SIG-M5 treated with dmso at 0.1 percent for 504 hours (cell line): ENCODE measurements around the gene NLGN1.
"Not testable (repeated sequence)": the region's sequence is repeated elsewhere in the genome, so short reads cannot be mapped to it uniquely, and the experiment has no call there.

Source experiments
- DNase-seq: peaks from one replicate; lab custom pipeline; 2025; ENCODE audit not compliant: unreplicated experiment; lab: John Stamatoyannopoulos, UW

NLGN1 gene

DNA sequence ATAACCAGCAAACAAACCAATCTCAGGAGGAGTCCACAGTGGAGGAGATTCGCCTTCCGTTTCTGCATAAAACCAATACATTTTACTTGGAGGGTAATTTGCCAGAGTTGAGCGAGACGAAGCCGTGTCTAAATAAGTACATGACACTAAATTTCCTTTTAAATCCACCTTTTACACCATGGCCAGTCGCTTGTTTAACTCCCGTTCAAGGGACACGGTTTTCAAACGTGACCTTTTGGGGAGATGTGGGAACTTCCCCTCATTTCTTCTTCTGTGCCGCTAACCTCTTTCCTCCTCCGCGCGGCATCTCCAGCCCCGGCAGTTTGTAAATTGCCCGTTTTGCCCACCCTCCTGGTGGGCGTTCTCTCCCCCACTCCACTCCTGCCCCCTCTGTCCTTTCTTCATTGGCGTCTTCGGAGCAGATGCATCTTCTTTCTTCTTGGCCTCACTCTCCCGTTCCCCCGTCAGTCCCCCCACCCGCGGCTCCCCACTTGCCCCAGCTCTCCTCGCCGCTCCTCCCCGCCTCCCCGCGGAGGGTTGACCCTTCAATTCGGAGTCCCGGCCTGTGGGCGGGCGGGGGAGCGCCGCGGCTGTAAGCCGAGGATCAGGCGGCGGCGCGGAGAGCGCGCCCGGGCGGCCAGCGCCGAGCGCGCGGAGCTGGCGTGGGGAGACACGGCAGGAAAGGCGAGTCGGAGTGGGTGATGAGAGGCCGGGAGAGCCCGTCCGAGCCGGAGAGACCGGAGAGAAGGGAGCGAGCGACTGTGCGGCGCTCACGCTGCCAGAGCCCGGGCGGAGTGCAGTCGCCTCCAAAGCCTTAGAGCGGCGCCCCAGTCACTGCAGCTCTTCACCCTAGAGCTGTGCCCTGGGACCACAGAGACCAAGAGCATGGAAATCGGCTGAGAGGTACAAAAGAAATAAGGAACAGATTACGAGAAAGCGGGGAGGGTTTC, at the start of gene NLGN1:
NLGN1 (plus strand) TSS at position 584 of the 950 bp plus-strand sequence.
- no peak for DNase-seq

DNA sequence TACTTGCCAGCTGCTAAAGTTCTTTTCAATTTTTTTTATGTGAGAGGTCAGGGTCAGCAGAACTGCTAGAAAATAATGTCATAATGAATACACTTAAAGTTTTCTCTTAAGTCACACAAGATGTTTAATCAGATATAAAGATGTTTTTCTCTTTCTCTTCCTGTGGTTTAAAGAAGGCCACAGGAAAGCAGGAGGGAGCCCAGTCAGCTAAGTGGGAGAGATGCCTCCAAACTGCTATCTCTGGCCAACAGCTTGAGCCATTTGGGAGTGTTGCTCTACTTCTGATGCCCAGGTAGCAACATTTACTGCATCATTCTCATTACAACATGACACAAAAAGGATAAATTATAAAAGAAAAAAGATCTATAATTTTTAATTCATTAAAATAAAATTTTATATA, 45.7 kb upstream of the NLGN1 start:
- DNase-seq: no peak

DNA sequence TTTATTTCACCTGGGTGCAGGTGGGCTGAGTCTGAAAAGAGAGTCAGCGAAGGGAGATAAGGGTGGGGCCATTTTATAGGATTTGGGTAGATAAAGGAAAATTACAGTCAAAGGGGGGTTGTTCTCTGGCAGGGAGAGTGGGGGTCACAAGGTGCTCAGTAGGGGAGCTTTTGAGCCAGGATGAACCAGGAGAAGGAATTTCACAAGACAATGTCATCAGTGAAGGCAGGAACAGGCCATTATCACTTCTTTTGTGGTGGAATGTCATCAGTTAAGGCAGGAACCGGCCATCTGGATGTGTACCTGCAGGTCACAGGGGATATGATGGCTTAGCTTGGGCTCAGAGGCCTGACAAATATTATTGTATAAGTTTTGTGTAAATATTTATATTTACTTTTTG, 44.4 kb upstream of the NLGN1 start:
- not testable (repeated sequence) for DNase-seq

DNA sequence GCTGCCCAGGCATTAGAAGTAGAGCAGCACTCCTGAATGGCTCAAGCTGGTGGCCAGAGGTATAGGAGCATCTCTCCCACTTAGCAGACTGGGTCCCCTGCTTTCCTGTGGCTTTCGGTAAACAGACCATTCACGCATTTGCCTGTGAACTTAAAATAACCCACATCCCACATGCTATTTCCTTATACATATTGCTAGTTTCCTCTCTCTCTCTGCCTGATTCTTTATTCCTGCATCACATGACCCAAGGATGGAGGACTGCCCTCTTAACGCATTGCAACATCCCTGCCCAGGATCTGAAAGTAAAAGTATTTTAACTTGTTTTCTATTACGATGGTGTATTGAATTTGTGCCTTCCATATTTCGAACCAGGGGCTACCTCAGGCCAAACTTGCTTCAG, 43.4 kb upstream of the NLGN1 start:
- no peak for DNase-seq

DNA sequence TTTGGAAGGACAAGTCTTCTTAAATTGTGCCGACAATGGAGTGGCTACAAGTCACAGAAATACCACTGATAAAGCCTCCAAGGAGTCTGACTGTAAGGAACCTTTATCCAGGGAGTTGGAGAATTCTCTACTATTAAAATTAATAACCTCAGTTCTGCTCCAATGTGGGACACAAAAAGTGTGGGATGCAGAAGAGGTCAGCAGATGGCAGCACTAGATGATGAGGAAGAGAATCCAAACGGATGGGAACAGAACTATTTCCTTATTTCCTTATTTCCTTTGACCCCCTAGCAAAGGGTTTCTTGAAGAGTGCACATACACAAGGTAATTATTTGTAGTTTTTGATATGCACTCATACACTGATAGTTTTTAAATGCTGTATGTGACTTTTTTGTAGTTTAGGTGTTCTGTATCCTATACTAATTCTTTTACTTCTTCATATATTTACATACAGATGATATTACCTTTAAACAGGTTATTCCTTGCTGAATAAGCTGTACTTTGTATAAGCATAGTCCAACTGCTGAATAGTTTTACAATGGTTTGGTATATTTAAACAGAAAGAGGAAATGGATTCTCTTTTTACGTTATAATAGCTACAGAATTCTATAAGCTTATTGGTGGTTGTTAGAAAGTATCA, 25.6 kb upstream of the NLGN1 start:
- peak; percentile 28 for DNase-seq

DNA sequence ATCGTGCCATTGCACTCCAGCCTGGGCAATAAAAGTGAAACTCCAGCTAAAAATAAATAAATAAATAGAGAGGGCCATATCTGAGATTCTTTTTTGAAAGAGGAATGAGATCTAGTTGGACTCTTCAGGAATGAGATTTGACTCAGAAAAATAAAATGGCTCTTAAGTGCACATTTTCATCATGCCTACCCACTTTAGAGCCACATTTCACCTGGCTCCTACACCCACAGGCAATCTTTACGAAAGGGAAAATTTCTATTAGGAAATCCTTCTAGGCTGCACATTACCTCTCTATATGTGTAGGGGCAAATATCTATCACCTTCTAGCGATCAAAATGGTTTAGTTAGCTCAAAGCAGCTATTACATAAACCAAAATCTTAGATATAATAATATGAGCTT, 16.9 kb upstream of the NLGN1 start:
- no peak for DNase-seq

DNA sequence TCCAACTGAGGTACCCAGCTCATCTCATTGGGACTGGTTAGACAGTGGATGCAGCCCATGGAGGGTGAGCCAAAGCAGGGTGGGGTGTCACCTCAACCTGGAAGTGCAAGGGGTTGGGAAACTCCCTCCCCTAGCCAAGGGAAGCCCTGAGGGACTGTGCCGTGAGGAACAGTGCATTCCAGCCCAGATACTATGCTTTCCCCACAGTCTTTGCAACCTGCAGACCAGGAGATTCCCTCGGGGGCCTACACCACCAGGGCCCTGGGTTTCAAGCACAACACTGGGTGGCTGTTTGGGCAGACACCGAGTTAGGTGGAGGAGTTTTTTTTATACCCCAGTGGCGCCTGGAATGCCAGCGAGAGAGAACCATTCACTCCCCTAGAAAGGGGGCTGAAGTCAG, 15.6 kb upstream of the NLGN1 start:
- DNase-seq: not testable (repeated sequence)

DNA sequence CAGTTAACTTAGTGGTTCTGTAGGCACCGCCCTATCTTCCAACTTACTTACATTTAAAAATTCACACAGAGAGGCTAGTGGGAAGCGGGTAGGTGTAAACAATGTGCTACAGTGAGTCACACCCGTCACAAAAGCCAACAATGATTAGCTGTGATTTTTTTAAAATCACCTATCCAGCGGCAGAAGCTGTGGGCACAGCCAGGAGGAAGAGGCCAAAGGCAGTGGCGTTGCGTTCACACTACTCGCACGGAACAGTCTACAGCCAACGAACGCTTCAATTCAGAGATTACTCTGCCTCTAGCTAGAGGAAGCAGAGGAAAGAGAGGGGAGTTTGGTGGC, 2.5 kb upstream of the NLGN1 start:
- DNase-seq: no peak

DNA sequence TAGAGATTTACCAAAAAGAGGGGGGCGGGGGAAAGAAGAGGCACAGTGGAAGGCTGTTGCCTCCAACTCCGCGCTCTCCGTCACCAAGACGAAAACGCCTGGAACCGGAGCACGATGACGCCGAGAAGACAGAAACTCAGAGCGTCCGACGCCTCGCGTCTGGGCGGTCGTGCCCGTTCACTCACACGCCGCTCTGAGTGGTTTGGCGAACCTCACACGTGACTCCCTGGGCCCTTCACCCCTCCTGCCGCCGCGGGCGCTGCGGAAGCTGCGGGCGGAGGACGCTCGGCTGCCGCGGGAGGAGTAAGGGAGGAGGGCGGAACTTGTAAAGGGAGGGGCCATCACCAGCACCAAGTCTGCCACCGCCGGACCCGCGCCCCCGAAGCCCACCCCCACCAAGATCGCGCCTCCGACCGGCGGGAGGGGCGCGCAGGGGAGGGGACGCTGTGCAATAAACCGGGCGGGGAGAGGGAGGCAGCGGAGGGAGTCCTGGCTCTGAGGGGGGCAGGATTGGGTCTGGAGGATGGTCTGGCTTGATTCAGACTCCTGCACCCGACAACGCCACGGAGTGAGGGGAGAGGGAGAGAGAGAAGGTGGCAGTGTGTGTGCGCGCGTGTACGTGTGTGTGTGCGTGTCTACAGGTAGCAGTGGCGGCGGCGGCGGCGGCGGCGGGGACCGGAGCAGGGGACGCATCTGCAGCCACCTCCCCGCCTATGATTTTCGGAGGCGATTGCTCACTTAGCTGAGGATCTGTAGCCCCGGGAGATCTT, 1.9 kb upstream of the NLGN1 start:
- DNase-seq: no peak

DNA sequence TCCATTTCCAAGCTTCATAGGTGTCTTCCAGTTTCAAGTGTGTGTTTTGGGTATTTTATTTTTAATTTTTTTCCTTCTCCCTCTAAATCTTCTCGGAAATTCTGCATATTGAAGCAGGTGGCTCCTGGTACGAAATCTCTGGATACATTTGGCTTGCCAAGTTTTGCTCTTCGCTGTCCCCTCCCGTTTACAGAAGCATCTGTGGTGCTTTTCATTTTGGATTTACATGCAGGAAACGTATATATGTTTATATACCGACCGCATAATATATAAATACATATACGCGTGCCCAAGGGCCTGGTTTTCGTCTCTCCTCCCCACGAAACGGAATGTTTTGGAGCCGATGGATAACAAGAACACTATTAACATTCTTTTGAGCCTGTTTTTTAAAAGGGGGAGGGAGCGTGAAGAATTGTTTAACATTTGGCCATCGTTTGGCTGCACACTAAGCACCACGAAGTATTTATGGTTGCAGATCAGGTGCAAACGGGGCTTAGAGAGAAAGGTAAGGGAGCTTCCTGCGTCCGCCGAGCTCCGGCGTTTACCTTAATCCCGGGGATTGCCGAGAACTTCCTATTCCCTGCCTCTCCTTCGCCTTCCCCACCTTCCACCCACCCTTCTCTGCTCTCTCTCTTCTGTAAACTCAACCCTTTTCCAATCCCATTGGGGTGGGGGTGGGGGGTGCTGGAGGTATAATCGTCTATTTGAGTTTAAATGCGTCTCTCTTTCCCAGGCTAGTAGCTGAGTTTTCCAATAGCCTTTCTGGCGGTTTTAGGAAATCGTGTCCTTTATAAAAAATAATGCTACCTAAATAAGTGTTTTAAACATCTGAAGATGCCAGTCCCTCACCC, 1.1 kb upstream of the NLGN1 start:
- DNase-seq: no peak

DNA sequence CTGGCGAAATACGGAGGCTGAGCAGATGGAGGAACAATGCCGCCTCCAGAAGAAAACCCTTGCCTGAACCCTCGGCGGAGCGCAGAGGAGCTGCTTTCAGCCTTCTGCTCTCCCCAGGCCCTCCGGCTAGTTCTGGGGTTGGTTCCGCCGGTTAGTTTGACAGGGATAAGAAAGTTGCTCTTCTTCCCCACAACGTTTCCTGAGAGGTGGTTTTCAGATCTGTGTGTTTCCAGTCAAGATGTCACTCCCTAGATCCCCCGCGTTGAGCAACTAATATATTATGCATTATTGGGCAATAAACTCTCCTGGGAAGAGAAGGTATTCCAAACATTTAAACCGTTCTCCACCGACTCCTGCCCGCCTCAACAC, 551 bp downstream of the NLGN1 start:
- DNase-seq: no peak

DNA sequence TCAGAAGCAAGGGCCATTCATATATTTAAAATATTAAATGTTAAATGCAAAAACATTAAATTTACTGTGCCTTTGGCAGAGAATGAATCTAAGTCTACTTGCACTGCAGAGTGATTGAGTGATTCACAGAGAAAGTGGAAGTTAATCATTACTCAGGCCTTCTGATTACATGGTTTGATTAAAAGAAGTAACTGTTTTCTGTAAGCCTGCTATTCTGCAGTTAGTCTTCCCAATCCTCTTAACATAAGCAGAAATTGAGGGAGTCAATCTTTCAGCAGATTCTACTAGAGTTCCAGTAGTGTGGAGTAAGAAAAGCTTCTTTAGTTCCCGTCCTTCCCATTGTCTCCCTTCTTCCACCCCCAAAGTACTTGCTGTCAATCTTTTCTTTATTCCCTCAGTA, 1.5 kb downstream of the NLGN1 start:
- no peak for DNase-seq

DNA sequence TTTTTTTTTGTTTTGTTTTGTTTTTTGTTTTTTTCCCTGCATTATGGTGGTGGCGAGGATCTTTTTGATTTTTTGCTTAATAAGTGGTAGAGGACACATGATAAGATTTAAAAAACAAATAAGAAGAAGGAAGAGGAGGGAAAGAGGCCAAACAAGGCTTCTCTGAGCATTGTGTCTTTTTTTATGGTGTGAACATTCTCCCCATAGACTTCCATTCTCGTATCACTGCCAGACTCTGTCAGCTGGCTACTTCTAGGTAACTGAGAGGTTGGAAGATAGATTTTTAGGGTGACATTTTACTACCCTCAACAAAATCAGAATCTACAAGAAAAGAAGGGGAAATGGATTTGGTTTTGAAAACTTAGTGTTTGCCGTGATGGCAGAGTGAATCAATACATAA, 3.8 kb downstream of the NLGN1 start:
- no peak for DNase-seq

DNA sequence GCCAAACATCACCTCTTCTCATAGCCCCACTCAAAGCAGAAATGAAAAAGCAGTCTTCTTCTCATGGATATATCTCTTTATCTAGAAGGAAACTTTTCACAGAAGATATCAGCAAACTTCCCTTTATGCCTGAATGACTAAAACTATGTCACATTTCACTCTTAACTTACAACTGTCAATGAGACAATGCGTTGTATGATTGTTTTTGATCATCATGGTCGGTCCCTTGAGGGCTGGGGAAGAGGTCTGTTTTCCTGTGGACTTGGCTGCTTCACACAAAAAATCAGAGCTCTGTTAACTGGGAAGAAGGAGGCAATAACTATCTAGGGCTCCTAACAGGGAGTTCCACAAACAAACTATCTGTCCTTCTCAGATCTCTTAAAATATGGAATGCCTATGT, 5.1 kb downstream of the NLGN1 start:
- no peak for DNase-seq

DNA sequence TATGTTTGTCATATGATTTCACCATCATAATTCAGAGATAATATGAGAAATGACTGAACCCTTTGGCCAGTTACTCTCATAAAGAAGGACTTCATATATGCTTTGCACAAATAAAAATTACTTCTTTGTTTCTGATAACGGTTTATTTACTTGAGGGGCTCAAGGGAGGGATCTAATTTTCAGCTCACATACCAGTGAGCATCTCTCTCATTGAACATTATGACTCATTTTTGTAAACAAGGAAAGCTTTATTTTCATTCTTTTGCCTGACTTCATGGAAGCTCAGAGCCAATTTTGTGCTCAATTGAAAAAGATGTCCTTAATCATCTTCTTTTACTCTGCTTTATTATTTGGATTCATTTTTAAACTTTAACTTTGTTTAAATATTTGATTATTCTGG, 5.8 kb downstream of the NLGN1 start:
- no peak for DNase-seq

DNA sequence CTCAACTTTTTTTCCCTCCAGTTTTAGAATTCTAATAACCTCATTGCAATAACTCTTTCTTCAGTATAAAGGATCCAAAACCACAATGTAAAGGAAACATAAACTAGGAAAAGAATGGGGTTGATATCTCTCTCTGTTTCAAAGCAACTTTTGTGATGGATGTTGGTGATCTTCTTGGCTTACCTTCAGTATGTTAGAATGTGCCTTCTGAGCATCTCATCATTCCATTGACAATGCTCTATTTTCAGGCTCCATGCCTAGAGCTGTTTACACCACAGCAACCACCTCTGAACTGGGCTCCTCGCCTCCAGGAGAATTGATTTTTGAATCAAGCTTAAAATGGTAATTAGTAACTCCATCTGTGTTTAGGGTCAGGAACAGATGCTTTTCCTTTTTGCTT, 6.6 kb downstream of the NLGN1 start:
- no peak for DNase-seq

DNA sequence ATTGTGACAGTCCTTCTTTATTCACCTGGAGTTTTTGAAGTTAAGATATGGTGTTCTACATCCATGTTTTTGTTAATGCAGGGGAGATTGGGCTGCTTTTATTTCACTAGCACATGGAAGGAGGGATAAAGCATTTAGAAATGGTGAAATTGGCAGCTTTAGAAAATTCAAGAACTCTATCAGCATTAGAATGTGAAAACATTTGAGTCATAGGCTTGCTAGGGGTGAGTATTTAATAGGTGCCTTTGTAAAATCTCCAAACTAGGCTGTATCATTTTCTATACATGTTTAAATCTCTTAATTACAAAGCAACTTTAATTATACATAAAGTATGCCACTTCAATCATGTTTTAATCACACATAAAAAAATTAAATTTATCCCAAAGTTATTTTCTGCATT, 12.9 kb downstream of the NLGN1 start:
- no peak for DNase-seq

DNA sequence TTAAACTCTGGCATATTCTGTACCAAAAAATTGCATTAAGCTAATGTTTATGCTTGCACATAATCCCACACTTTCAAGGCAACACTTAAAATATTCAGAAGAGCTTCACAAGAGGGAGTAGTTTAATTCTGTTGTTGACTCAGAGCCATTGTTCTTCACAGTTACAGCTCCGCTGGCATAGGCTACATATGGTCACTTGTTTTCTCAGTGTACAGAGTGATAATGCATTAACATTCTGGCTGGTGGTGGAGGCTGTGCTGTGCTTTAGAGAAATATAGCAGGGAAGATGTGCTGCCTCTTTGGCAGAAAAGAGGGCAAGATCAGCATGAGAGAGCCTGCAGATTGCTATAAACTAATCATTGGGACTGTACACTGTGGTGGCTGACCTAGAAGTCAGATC, 13.3 kb downstream of the NLGN1 start:
- DNase-seq: no peak

DNA sequence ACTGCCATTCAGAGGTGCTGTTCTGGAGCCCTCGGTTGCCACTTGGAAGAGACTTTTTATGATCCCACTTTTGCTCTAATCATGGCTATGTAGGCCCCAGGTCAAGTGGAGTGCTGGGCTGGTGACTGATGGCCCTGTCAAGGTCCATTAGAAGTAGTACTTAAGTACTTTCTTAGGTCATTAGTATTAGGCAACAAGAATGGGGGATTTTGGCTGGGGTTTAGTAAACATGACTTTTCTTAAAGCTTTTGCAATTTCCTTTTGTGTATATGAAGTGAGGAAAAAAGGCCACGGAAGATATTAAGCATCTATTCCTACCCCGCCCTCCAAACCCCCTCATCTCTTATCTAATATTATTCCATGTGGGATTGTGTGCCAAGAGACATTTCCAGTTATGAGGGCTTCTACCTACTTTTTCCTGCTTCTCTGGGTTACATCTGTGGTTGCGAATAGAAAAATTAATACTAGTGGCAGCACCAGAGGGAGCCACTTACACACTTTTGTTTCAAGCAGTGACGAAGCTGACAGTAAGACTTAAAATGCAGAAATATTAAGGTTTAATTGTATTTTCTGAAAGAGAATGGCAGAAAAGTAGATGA, 13.9 kb downstream of the NLGN1 start:
- peak; percentile 23 for DNase-seq

DNA sequence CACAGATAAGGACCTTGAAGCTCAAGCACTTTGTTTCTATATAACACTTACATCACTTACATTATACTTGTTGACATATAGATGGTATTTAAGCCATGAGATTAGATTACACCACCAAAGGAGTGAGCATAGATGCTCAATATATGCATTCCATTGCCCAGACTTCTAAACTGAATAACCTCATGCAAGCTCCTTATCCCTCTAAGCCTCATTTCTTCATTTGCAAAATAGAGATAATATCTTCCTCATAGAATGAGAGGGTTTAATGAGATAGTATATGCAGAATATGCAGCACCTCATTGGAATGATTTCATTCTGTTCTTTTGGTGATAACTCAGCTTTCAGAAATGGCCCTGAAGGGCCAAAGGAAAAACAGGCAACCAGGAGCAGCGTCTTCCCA, 18.5 kb downstream of the NLGN1 start:
- DNase-seq: no peak

DNA sequence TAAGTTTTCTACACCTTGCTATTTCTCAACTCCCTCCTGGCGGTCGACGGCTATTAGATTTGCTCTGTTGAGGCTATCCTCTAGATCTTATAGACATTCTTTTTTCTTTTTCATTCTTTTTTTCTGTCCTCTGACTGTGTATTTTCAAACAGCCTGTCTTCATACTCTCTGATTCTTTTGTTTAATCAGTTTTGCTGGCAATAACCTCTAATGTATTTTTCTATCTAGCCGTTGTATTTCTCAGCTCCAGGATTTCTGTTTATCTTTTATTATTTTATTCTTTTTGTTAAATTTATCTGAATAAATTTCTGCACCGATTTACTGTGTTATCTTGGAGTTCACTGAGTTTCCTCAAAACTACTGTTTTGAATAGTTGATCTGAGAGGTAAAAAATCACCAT, 31.5 kb downstream of the NLGN1 start:
- no peak for DNase-seq
